Mesenchymal stem cell (in vitro differentiated cells and primary cell): ENCODE measurements around the gene ZGRF1.
"Not testable (repeated sequence)": the region's sequence is repeated elsewhere in the genome, so short reads cannot be mapped to it uniquely, and the experiment has no call there.

Experiments
- DNase-seq: peaks from one replicate; pipeline ENCODE4 v3.0.0-alpha.2; 2013
- H2AFZ ChIP-seq: one replicate; pipeline ENCODE4 v1.6.1; 2013; ENCODE audit warnings: low read depth, mild to moderate bottlenecking, control low read depth, inconsistent platforms, low read length, moderate library complexity
- H2AK5ac ChIP-seq: 2 replicates; pipeline ENCODE4 v1.6.1; 2013; ENCODE audit warnings: low read length, moderate library complexity, mild to moderate bottlenecking, inconsistent platforms; ENCODE audit not compliant: severe bottlenecking
- H2BK120ac ChIP-seq: one replicate; pipeline ENCODE4 v1.6.1; 2013; ENCODE audit warnings: low read depth, mild to moderate bottlenecking, inconsistent platforms, low read length, moderate library complexity
- H2BK12ac ChIP-seq, 2 experiments: one replicate each; pipeline ENCODE4 v1.6.1; 2013; ENCODE audit warnings: inconsistent platforms in 2 of 2, low read length in 2 of 2, mild to moderate bottlenecking in 2 of 2, moderate library complexity in 2 of 2, control low read depth in 1 of 2
- H2BK15ac ChIP-seq: one replicate; pipeline ENCODE4 v1.6.1; 2013; ENCODE audit warnings: mild to moderate bottlenecking, low read depth, inconsistent platforms; ENCODE audit not compliant: poor library complexity, severe bottlenecking
- H2BK5ac ChIP-seq: 2 replicates; pipeline ENCODE4 v1.6.1; 2013; ENCODE audit warnings: low read depth, mild to moderate bottlenecking, low read length, control low read depth, inconsistent platforms; ENCODE audit not compliant: poor library complexity, severe bottlenecking
- H3K14ac ChIP-seq, 2 experiments: one replicate each; pipeline ENCODE4 v1.6.1; 2013; ENCODE audit warnings: inconsistent platforms in 2 of 2, low read length in 2 of 2, control low read depth in 1 of 2, mild to moderate bottlenecking in 1 of 2, moderate library complexity in 1 of 2
- H3K18ac ChIP-seq, 2 experiments: one replicate each; pipeline ENCODE4 v1.6.1; 2013; ENCODE audit warnings: inconsistent platforms in 2 of 2, low read length in 2 of 2, control low read depth in 1 of 2, low read depth in 1 of 2, mild to moderate bottlenecking in 1 of 2
- H3K23ac ChIP-seq, 2 experiments: one replicate each; pipeline ENCODE4 v1.6.1; 2013; ENCODE audit warnings: inconsistent platforms in 2 of 2, low read length in 2 of 2, mild to moderate bottlenecking in 2 of 2, moderate library complexity in 2 of 2, control low read depth in 1 of 2
- H3K27ac ChIP-seq: 2 replicates; pipeline ENCODE4 v1.5.1; 2013; ENCODE audit warnings: mild to moderate bottlenecking, moderate library complexity, low read length, control low read depth, inconsistent platforms; ENCODE audit not compliant: poor library complexity, severe bottlenecking
- H3K27me3 ChIP-seq, 2 experiments: 2 replicates each; pipeline versions ENCODE4 v1.6.1 to v1.7.0; 2013; ENCODE audit warnings: low read length in 2 of 2, mild to moderate bottlenecking in 2 of 2, moderate library complexity in 2 of 2, control low read depth in 1 of 2, inconsistent platforms in 1 of 2; ENCODE audit not compliant: control insufficient read depth in 1 of 2, insufficient read depth in 1 of 2
- H3K36me3 ChIP-seq, 2 experiments: 2 replicates each; pipeline versions ENCODE4 v1.6.1 to v1.7.0; 2013; ENCODE audit warnings: low read length in 2 of 2, control low read depth in 1 of 2, inconsistent platforms in 1 of 2, low read depth in 1 of 2, mild to moderate bottlenecking in 1 of 2; ENCODE audit not compliant: insufficient read depth in 2 of 2, control insufficient read depth in 1 of 2
- H3K4ac ChIP-seq, 2 experiments: one replicate each; pipeline ENCODE4 v1.6.1; 2013; ENCODE audit warnings: inconsistent platforms in 2 of 2, low read length in 2 of 2, mild to moderate bottlenecking in 2 of 2, moderate library complexity in 2 of 2, control low read depth in 1 of 2, low read depth in 1 of 2
- H3K4me1 ChIP-seq: 2 replicates; pipeline ENCODE4 v1.6.1; 2013; ENCODE audit warnings: low read depth, low read length, control low read depth; ENCODE audit not compliant: control insufficient read depth, insufficient read depth
- H3K4me2 ChIP-seq: 2 replicates; pipeline ENCODE4 v1.6.1; 2013; ENCODE audit warnings: low read length, mild to moderate bottlenecking, inconsistent platforms; ENCODE audit not compliant: poor library complexity, severe bottlenecking
- H3K4me3 ChIP-seq, 2 experiments: 2 replicates each; pipeline versions ENCODE4 v1.5.1 to v1.7.0; 2013; ENCODE audit warnings: low read length in 2 of 2, mild to moderate bottlenecking in 2 of 2, control low read depth in 1 of 2, low read depth in 1 of 2; ENCODE audit not compliant: insufficient read depth in 1 of 2
- H3K79me1 ChIP-seq: replicated peaks from 2 replicates; pipeline ENCODE4 v1.6.1; 2013; ENCODE audit warnings: mild to moderate bottlenecking, control low read depth, low read length, inconsistent platforms; ENCODE audit not compliant: poor library complexity, severe bottlenecking
- H3K9ac ChIP-seq: 2 replicates; pipeline ENCODE4 v1.7.0; 2013; ENCODE audit warnings: mild to moderate bottlenecking, low read length, moderate library complexity
- H3K9me3 ChIP-seq: 2 replicates; pipeline ENCODE4 v1.7.0; 2013; ENCODE audit warnings: mild to moderate bottlenecking, low read length; ENCODE audit not compliant: control insufficient read depth
- H4K8ac ChIP-seq: one replicate; pipeline ENCODE4 v1.6.1; 2013; ENCODE audit warnings: inconsistent platforms, mild to moderate bottlenecking, low read length, moderate library complexity
- H4K91ac ChIP-seq: one replicate; pipeline ENCODE4 v1.6.1; 2013; ENCODE audit warnings: mild to moderate bottlenecking, low read length, inconsistent platforms
- WGBS: methylation state at CpG from one replicate; pipeline ENCODE4 v1.1.7; 2013; ENCODE audit warnings: mixed read lengths; 5-methylcytosine and 5-hydroxymethylcytosine counted together

Gene ZGRF1

GRCh38 chr4:112554271-112554670 lies 82.4 kb downstream of the ZGRF1 start:
- not testable (repeated sequence) for H3K4me1 ChIP-seq, H3K4ac ChIP-seq, H2BK5ac ChIP-seq, H3K36me3 ChIP-seq, H2AK5ac ChIP-seq, H3K18ac ChIP-seq, H4K91ac ChIP-seq, H3K9me3 ChIP-seq, H2BK12ac ChIP-seq, H3K14ac ChIP-seq, H4K8ac ChIP-seq, H3K79me1 ChIP-seq, H2BK120ac ChIP-seq, H2AFZ ChIP-seq, H3K4me3 ChIP-seq, H3K9ac ChIP-seq, H3K27me3 ChIP-seq, H3K4me2 ChIP-seq, DNase-seq, H2BK15ac ChIP-seq, H3K23ac ChIP-seq, H3K27ac ChIP-seq
- WGBS, result no CpG with 5 or more reads among the region's 3 CpGs

- Histone ChIP-seq H3K9me3 (no peaks in the 10 kb centered on the region), H3K27me3 (no peaks in the 10 kb centered on the region), H2AFZ (no peak overlapping the region), H3K27ac (peak overlapping the region; percentile 14), H4K8ac (no peak overlapping the region), H3K4me2 (no peak overlapping the region), H3K4me3 (no peak overlapping the region), H3K4ac (no peak overlapping the region), H2BK15ac (no peak overlapping the region), H2BK120ac (no peak overlapping the region), H2BK12ac (no peak overlapping the region), H3K18ac (no peak overlapping the region), H3K14ac (no peak overlapping the region), H3K9ac (peak overlapping the region; percentile 19), H3K79me1 (no peaks in the 10 kb centered on the region), H3K4me1 (no peaks in the 10 kb centered on the region), H4K91ac (no peak overlapping the region), H2BK5ac (no peak overlapping the region), H3K36me3 (no peaks in the 10 kb centered on the region), H2AK5ac (no peak overlapping the region), H3K23ac (no peak overlapping the region)
- DNase-seq, result peak; percentile 22
- 90% methylated on average over 2 of the region's 2 CpGs for WGBS
Observed at GRCh38 chr4:112552668-112553067, 84.0 kb downstream of the ZGRF1 start.

- Histone ChIP-seq H3K36me3 (no peaks in the 10 kb centered on the region), H3K4me2 (no peak overlapping the region), H3K4me1 (no peaks in the 10 kb centered on the region), H2BK15ac (no peak overlapping the region), H2AFZ (no peak overlapping the region), H2BK120ac (no peak overlapping the region), H2BK12ac (no peak overlapping the region), H3K27ac (peak overlapping the region; percentile 79), H4K8ac (no peak overlapping the region), H4K91ac (no peak overlapping the region), H2BK5ac (no peak overlapping the region), H3K23ac (no peak overlapping the region), H3K4ac (no peak overlapping the region), H3K9ac (peak overlapping the region; percentile 48), H3K4me3 (no peak overlapping the region), H3K27me3 (no peaks in the 10 kb centered on the region), H3K14ac (no peak overlapping the region), H3K18ac (no peak overlapping the region), H2AK5ac (no peak overlapping the region), H3K9me3 (no peaks in the 10 kb centered on the region), H3K79me1 (no peaks in the 10 kb centered on the region)
- DNase-seq, result no peak
- 100% methylated on average over 2 of the region's 2 CpGs for WGBS
Observed at GRCh38 chr4:112550728-112551127, 86.0 kb downstream of the ZGRF1 start.

GRCh38 chr4:112546476-112546875 lies 90.2 kb downstream of the ZGRF1 start:
- no peaks in the 10 kb centered on the region for H3K4me1 ChIP-seq
- no peak overlapping the region for H3K18ac ChIP-seq
- H3K4me2 ChIP-seq, result no peak overlapping the region
- no peak overlapping the region for H3K23ac ChIP-seq
- H3K9me3 ChIP-seq, result no peaks in the 10 kb centered on the region
- DNase-seq, result no peak
- no peak overlapping the region for H3K27ac ChIP-seq
- no peak overlapping the region for H2BK5ac ChIP-seq
- H2AFZ ChIP-seq, result no peak overlapping the region
- H4K8ac ChIP-seq, result no peak overlapping the region
- H2BK12ac ChIP-seq, result no peak overlapping the region
- no peak overlapping the region for H4K91ac ChIP-seq
- H2BK120ac ChIP-seq, result no peak overlapping the region
- no peak overlapping the region for H3K4ac ChIP-seq
- no peaks in the 10 kb centered on the region for H3K36me3 ChIP-seq
- H3K79me1 ChIP-seq, result no peaks in the 10 kb centered on the region
- no peak overlapping the region for H3K14ac ChIP-seq
- WGBS, result 97% methylated on average over 2 of the region's 2 CpGs
- no peaks in the 10 kb centered on the region for H3K27me3 ChIP-seq
- no peak overlapping the region for H3K4me3 ChIP-seq
- H3K9ac ChIP-seq, result no peak overlapping the region
- H2BK15ac ChIP-seq, result no peak overlapping the region
- no peak overlapping the region for H2AK5ac ChIP-seq
